Suprapubic skin (tissue), 4 donors: Measurements from ENCODE around the gene SPAG8. TPM values are rescaled to one million over a fixed set of nuclear protein-coding genes. Genes with fewer than 3 reads are reported as not detected.

Experiments used
- DNase-seq, 2 donors: peaks; one replicate each; pipeline ENCODE4 v3.0.0-alpha.2; 2019; ENCODE audit warnings: low spot score in 2 of 2
- H3K27ac ChIP-seq: fragments of 200-600 bp; sonication (generic); one replicate; pipeline ENCODE4 v1.5.1; 2019
- H3K27me3 ChIP-seq: fragments of 200-600 bp; sonication (generic); one replicate; pipeline ENCODE4 v1.5.1; 2019
- H3K36me3 ChIP-seq: fragments of 200-600 bp; sonication (generic); one replicate; pipeline ENCODE4 v1.5.1; 2019
- H3K4me1 ChIP-seq: fragments of 200-600 bp; sonication (generic); one replicate; pipeline ENCODE4 v1.5.1; 2019
- H3K4me3 ChIP-seq: fragments of 200-600 bp; sonication (generic); one replicate; pipeline ENCODE4 v1.5.1; 2019; ENCODE audit warnings: mild to moderate bottlenecking
- H3K9me3 ChIP-seq: fragments of 200-600 bp; sonication (generic); one replicate; pipeline ENCODE4 v1.5.1; 2019
- EP300 ChIP-seq: sonication (generic); formaldehyde crosslinking; IDR thresholded peaks from one replicate; pipeline ENCODE4 v1.6.1; 2017; ENCODE audit warnings: antibody characterized with exemption
- POLR2A ChIP-seq, 2 donors: fragments of 450-650 bp; IDR thresholded peaks; one replicate each; pipeline ENCODE4 v1.6.1; 2017; ENCODE audit warnings: antibody characterized with exemption in 2 of 2, mild to moderate bottlenecking in 2 of 2, moderate library complexity in 2 of 2
- POLR2AphosphoS5 ChIP-seq, 3 donors: sonication (generic); formaldehyde crosslinking; IDR thresholded peaks; one replicate each; pipeline ENCODE4 v1.6.1; 2017; ENCODE audit warnings: antibody characterized with exemption in 3 of 3
- WGBS: methylation state at CpG from one replicate; pipeline ENCODE4 v1.1.5; 2018; 5-methylcytosine and 5-hydroxymethylcytosine counted together
- total RNA-seq, 4 donors: library from RNA; depleted of rRNA; stranded (reverse); fragments of >200 nt; gene quantifications; one replicate each; pipeline ENCODE4 v1.1.0, GENCODE V29; 2016
- TF ChIP-seq, protein P1 (sequence below), 2 donors: fragments of 200-600 bp in 1 of 2; fragments of 450-650 bp in 1 of 2; sonication (generic) in 1 of 2; IDR thresholded peaks; one replicate each; pipeline ENCODE4 v1.5.1; 2016 to 2019; ENCODE audit warnings: antibody characterized with exemption in 2 of 2, mild to moderate bottlenecking in 1 of 2, moderate library complexity in 1 of 2

Gene SPAG8
- total RNA-seq, 4 donors from 2014 or later = 0.47 to 0.53 (median 0.52) TPM; not detected in 1

DNA sequence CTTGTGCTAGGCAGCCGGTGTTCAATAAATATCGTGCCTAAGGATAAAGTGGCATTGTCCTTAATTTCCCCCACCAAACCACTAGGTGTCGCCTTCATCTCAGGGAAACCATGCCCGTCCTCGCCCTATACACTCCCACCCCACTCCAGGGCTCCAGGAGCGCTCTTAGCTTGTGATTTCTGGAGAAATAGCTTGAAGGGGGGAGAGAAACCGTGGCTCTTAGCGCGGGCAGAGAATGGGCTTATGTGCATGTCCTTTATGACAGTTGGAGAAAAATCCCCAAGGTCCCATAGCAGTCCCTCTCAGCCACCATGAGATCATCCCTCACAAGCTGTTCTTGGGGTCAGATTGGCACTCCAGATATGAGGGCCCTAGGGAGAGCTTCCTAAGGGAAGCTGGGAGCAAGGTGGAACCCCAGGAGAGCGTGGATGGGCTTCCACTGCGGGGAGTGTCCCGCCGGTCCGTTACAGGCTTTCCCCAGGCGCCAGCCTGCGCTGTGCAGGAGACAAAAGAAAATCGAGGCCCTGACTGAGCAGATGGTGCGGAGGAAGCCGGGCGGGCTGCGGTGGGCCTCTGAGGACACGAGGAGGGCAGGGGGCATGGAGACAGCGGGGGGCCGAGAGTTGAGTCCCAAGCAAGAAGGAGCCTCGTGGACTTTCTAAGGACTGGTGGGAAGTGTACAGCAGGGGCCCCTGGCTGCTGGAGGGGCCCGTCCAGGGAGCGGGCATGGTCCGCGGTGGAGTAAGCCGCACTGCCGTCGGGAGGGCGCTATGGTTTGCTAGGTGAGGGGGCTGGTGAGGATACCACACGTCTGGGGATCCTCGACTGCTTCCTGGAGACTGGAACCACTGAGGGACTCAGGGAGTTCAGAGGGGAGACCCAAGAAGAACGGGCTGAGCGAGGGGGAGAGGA is 21.4 kb downstream of the SPAG8 start:
- no peaks in the 10 kb centered on the region for H3K9me3 ChIP-seq
- H3K27ac ChIP-seq = peak overlapping the region; percentile 70
- H3K27me3 ChIP-seq = no peaks in the 10 kb centered on the region
- WGBS = 46% methylated on average over 30 of the region's 37 CpGs
- peaks cover 32% of the 10 kb centered on the region for H3K4me1 ChIP-seq
- TF ChIP-seq, protein P1, sequence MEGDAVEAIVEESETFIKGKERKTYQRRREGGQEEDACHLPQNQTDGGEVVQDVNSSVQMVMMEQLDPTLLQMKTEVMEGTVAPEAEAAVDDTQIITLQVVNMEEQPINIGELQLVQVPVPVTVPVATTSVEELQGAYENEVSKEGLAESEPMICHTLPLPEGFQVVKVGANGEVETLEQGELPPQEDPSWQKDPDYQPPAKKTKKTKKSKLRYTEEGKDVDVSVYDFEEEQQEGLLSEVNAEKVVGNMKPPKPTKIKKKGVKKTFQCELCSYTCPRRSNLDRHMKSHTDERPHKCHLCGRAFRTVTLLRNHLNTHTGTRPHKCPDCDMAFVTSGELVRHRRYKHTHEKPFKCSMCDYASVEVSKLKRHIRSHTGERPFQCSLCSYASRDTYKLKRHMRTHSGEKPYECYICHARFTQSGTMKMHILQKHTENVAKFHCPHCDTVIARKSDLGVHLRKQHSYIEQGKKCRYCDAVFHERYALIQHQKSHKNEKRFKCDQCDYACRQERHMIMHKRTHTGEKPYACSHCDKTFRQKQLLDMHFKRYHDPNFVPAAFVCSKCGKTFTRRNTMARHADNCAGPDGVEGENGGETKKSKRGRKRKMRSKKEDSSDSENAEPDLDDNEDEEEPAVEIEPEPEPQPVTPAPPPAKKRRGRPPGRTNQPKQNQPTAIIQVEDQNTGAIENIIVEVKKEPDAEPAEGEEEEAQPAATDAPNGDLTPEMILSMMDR (IDR thresholded peaks at IDR 0.05) = peak; percentile 70 to 89
- no peak for TF ChIP-seq POLR2A (IDR thresholded peaks at IDR 0.05)
- H3K36me3 ChIP-seq = no peaks in the 10 kb centered on the region
- peak overlapping the region; percentile 54 for H3K4me3 ChIP-seq
- peak; percentile 83 to 89 for DNase-seq

- Histone ChIP-seq H3K4me1 (peaks cover 32% of the 10 kb centered on the region), H3K27ac (no peak overlapping the region), H3K4me3 (no peak overlapping the region), H3K36me3 (no peaks in the 10 kb centered on the region), H3K27me3 (no peaks in the 10 kb centered on the region), H3K9me3 (no peaks in the 10 kb centered on the region)
- no peak for TF ChIP-seq POLR2A (IDR thresholded peaks at IDR 0.05)
- TF ChIP-seq POLR2AphosphoS5 (IDR thresholded peaks at IDR 0.05) = no peak
- TF ChIP-seq, protein P1 (IDR thresholded peaks at IDR 0.05) = no peak
- no peak for TF ChIP-seq EP300
- WGBS = 27% methylated on average over 4 of the region's 4 CpGs
- no peak for DNase-seq
Observed at GRCh38 chr9:35790025-35790384, 22.1 kb downstream of the SPAG8 start.

DNA sequence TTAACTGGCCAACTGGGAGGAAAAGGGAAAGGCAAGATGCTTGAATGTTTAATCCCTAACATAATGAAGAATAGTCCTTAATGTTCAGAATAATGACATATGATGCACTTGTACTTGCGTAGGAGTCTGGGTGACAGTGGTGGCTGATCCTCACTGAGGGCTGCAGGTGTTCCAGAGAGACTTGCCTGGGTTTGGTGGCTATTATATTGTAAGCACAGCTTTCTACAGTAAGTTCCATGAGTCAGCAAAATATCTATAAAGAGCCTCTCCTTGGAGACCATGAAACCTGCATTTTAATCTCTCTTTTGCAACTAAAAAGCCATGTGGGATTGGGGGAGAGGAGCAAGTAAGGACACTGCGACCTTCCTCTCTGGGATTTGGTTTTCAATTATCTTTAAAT is 22.5 kb downstream of the SPAG8 start:
- TF ChIP-seq, protein P1 (IDR thresholded peaks at IDR 0.05) = no peak
- TF ChIP-seq EP300 = no peak
- no peak for TF ChIP-seq POLR2AphosphoS5 (IDR thresholded peaks at IDR 0.05)
- TF ChIP-seq POLR2A (IDR thresholded peaks at IDR 0.05) = no peak
- peaks cover 32% of the 10 kb centered on the region for H3K4me1 ChIP-seq
- 95% methylated on average over 2 of the region's 2 CpGs for WGBS

DNA sequence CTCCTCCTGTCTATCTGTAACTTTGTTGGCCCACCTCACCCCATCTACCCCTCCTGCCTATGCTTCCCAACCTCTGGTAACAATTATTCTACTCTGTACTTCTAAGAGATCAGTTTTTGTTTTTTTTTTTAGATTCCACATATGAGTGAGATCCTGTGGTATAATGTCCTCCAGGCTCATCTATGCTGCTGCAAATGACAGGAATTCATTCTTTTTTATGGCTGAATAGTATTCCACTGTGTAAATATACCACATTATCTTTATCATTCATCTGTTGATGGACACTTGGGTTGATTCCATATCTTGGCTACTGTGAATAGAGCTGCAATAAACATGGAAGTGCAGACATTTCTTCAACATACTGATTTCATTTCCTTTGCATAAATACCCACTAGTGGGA is 28.6 kb downstream of the SPAG8 start:
- H3K9me3 ChIP-seq = no peaks in the 10 kb centered on the region
- no peaks in the 10 kb centered on the region for H3K27me3 ChIP-seq
- no peak overlapping the region for H3K27ac ChIP-seq
- H3K4me1 ChIP-seq = no peaks in the 10 kb centered on the region
- no peak overlapping the region for H3K4me3 ChIP-seq
- no peak for DNase-seq
- no peaks in the 10 kb centered on the region for H3K36me3 ChIP-seq
- TF ChIP-seq EP300 = no peak
- TF ChIP-seq POLR2AphosphoS5 (IDR thresholded peaks at IDR 0.05) = no peak
- TF ChIP-seq, protein P1 (IDR thresholded peaks at IDR 0.05) = no peak

More for the DNA sequence above, 22.5 kb downstream of the SPAG8 start:
- no peak for DNase-seq
- no peaks in the 10 kb centered on the region for H3K36me3 ChIP-seq
- H3K4me3 ChIP-seq = no peak overlapping the region
- no peaks in the 10 kb centered on the region for H3K27me3 ChIP-seq
- H3K27ac ChIP-seq = no peak overlapping the region
- no peaks in the 10 kb centered on the region for H3K9me3 ChIP-seq

- Histone ChIP-seq H3K4me3 (no peak overlapping the region), H3K9me3 (no peaks in the 10 kb centered on the region), H3K27ac (no peak overlapping the region), H3K4me1 (no peaks in the 10 kb centered on the region), H3K36me3 (no peaks in the 10 kb centered on the region), H3K27me3 (no peaks in the 10 kb centered on the region)
- TF ChIP-seq POLR2AphosphoS5 (IDR thresholded peaks at IDR 0.05) (no peak), POLR2A (IDR thresholded peaks at IDR 0.05) (no peak), EP300 (no peak)
- TF ChIP-seq, protein P1 (IDR thresholded peaks at IDR 0.05) = no peak
- 84% methylated on average over 2 of the region's 2 CpGs for WGBS
- DNase-seq = no peak
Observed at GRCh38 chr9:35781066-35781465, 31.0 kb downstream of the SPAG8 start.
